ENCODE results near the gene SNX18. TPM values are rescaled to one million over a fixed set of nuclear protein-coding genes. Genes with fewer than 3 reads are reported as not detected.

SNX18 gene
- total RNA-seq, 2 experiments from 2014 or later, result 17.1 to 19.3 TPM

DNA sequence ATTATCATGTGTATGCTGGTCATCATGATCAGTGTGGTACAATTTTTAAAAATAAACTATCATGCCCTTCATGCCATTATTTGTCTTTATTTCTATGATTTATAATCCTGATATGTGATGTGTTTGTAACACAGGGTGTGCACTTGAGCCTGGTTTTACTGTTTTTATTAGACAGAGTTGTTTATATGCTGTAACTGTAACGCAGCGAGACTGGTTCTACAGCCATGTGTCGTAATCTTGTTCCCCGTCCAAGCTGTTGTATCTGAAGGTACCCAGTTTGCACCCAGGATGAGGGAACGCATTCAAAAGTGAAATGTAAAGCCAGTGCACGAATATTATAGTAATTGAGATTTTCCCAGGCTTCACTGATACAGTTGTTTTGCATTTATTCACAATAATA is 28.2 kb downstream of the SNX18 start:
- Mint-ChIP-seq H3K27ac (no peak overlapping the region), H3K4me3 (no peak overlapping the region), H3K4me1 (ENCODE audit: low read depth) (peaks cover 4% of the 10 kb centered on the region), H3K27me3 (ENCODE audit: low read depth) (no peaks in the 10 kb centered on the region), H3K36me3 (ENCODE audit: low read depth) (peaks cover 34% of the 10 kb centered on the region), H3K9me3 (ENCODE audit: insufficient read depth) (no peaks in the 10 kb centered on the region)
- ATAC-seq (no peak), DNase-seq (no peak)
- ChIA-PET CTCF (interaction anchor here (1.7 kb wide), 1 partner anchor 321 kb away, joined by 4 read pairs; no protein-coding TSS in a partner anchor), POLR2A (no interaction called here)

DNA sequence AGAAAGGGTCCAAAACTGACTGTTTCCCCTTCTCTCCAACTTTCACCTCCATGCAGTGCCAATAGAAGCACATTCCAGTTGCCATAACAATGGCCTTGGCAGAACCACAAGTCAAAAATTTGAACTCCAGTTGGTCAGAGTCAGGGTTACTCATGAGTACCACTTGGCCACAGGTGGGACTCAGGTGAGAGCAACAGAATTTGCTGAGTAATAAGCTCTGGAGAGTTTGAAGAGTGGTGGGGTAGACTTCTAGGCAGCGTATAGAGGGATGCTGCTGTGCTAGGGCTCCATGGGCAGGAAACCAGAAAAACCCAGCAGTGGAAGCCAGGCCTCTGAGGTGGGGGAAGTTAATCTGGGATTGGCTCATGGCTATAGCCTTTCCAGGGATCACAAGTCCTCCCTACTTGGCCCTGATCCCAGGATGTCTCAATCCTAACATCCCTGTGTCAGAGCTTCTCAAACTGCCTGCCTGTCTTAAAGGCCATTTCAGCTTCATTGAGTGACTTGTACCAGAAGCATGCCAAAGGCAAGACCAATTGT is 30.2 kb downstream of the SNX18 start:
- Mint-ChIP-seq H3K27ac (no peak overlapping the region), H3K4me1 (ENCODE audit: low read depth) (no peaks in the 10 kb centered on the region), H3K27me3 (ENCODE audit: low read depth) (no peaks in the 10 kb centered on the region), H3K9me3 (ENCODE audit: insufficient read depth) (no peaks in the 10 kb centered on the region), H3K4me3 (no peak overlapping the region), H3K36me3 (ENCODE audit: low read depth) (peaks cover 34% of the 10 kb centered on the region)
- POLR2A ChIA-PET, result no interaction called here
- CTCF ChIA-PET, result interaction anchor here (0.6 to 1.7 kb wide), 2 partner anchors 297 to 319 kb away, joined by 3 to 4 read pairs; no protein-coding TSS in a partner anchor
- DNase-seq (no peak), ATAC-seq (no peak)

DNA sequence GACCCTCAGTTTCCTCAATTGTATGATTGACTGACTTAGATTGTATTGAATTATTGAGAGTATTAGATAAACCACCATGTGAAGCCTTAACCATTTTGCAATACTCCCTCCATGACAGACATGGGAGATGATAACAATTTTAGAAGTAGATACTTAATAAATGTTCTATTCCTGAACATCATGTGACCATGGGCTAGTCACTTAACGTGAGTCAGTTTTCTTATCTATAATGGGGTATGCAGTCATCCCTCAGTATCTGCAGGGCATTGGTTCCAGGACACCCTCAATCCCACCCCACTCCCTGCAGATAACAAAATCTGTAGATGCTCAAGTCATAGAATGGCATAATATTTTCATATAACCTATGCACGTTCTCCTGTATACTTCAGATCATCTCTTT is 31.0 kb downstream of the SNX18 start:
- POLR2A ChIA-PET, result no interaction called here
- no peak overlapping the region for H3K4me3 Mint-ChIP-seq
- CTCF ChIA-PET, result no interaction called here

DNA sequence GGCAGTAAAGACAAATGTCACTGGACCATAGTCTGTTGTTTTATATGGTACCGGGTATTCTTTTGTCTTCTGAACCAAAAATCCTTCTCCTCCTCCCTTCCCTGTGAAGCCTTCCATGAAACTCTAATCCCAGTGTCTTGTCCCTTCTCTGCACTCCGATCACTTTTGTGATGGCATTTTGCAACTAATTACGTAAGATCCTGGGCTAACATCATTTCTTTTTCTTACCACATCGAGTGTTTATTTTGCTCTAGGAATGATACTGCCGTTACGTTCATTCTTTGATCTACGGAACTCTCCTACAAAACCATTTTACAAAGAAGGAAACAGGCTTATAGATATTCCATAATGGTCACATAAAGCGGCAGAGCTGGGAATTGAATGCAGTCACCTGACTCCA is 33.7 kb downstream of the SNX18 start:
- no peaks in the 10 kb centered on the region for H3K4me1 Mint-ChIP-seq (ENCODE audit: low read depth)
- ChIA-PET POLR2A (no interaction called here), CTCF (interaction anchor here (1.7 kb wide), 1 partner anchor 316 kb away, joined by 3 read pairs; no protein-coding TSS in a partner anchor)
- peaks cover 11% of the 10 kb centered on the region for H3K36me3 Mint-ChIP-seq (ENCODE audit: low read depth)
- no peak for ATAC-seq
- H3K27me3 Mint-ChIP-seq (ENCODE audit: low read depth), result no peaks in the 10 kb centered on the region
- no peak overlapping the region for H3K4me3 Mint-ChIP-seq
- H3K27ac Mint-ChIP-seq, result no peak overlapping the region
- no peak for DNase-seq
- H3K9me3 Mint-ChIP-seq (ENCODE audit: insufficient read depth), result no peaks in the 10 kb centered on the region

More for the DNA sequence above, 31.0 kb downstream of the SNX18 start:
- Mint-ChIP-seq H3K27ac (no peak overlapping the region), H3K27me3 (ENCODE audit: low read depth) (no peaks in the 10 kb centered on the region), H3K4me1 (ENCODE audit: low read depth) (no peaks in the 10 kb centered on the region), H3K9me3 (ENCODE audit: insufficient read depth) (no peaks in the 10 kb centered on the region), H3K36me3 (ENCODE audit: low read depth) (peaks cover 28% of the 10 kb centered on the region)
- DNase-seq (no peak), ATAC-seq (no peak)

DNA sequence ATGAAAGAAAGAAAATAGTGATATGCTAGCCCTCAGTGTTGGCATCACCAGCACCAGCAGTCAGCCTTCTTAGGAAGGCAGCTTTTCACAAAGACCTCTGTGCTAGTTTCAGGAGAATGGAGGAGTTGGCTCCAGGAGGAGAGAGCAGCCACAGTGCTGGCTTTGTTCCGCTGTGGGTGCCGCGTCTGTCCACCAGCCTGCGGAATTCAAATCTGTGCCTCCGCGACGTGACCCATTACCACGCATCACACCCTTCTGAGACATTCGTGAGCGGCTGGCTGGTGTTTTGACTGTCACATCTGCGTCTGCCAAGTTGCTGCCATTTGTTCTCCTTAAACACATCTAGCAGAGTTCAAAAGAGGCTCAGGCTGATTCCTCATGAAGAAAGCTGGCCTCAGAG is 34.4 kb downstream of the SNX18 start:
- no peaks in the 10 kb centered on the region for H3K27me3 Mint-ChIP-seq (ENCODE audit: low read depth)
- ChIA-PET POLR2A (no interaction called here), CTCF (no interaction called here)
- no peak overlapping the region for H3K4me3 Mint-ChIP-seq
- H3K4me1 Mint-ChIP-seq (ENCODE audit: low read depth), result no peaks in the 10 kb centered on the region
- no peaks in the 10 kb centered on the region for H3K9me3 Mint-ChIP-seq (ENCODE audit: insufficient read depth)
- H3K36me3 Mint-ChIP-seq (ENCODE audit: low read depth), result peaks cover 10% of the 10 kb centered on the region
- DNase-seq (no peak), ATAC-seq (no peak)
- no peak overlapping the region for H3K27ac Mint-ChIP-seq

DNA sequence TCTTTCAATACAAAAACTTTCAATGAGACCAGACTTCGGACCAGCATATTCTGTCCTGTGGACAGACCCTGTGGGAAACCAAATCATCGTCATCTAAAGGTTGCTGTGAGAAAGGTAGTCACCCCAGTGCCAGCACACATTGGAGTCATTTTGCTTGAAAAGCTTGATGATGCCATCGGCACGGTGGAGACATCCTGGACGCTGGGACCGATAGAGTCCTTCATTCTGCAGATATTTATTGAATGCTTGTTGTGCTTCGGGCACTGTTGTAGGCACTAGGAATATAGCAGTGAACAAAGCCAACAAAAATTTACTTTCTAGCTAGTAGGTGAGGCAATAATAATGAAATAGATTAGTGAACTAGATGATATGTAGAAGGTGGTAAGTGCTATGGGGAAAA is 34.9 kb downstream of the SNX18 start:
- Mint-ChIP-seq H3K27me3 (ENCODE audit: low read depth) (no peaks in the 10 kb centered on the region), H3K9me3 (ENCODE audit: insufficient read depth) (no peaks in the 10 kb centered on the region), H3K27ac (no peak overlapping the region), H3K36me3 (ENCODE audit: low read depth) (peaks cover 5% of the 10 kb centered on the region), H3K4me3 (no peak overlapping the region), H3K4me1 (ENCODE audit: low read depth) (no peaks in the 10 kb centered on the region)
- POLR2A ChIA-PET, result no interaction called here
- CTCF ChIA-PET, result no interaction called here
- no peak for ATAC-seq
- no peak for DNase-seq

DNA sequence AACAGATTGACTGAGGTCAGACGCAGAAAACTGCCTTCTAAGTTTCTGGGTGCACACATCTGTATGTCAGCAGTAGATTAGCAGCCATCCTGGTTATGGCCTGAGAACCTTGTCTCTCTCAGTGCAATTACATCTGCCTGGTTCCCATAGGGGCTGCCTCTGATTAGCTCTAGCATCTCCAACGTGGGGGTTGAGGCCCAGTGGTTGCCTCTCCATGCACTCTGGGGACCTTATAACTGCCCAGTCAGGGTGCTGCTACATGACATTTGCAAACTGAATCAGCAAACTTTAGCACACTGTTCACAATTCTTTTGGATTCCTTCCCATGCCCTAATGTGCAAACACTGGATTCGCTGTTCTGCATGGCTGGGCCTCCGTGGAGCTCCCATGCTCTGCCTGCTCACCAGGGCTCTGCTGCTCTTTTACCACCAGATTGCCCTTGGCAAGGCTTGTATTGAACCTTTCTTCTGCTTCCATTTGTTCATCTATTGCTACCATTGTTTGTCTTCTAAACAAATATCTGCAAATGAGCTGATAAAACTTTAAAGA is 36.2 kb downstream of the SNX18 start:
- no peak for ATAC-seq
- CTCF ChIA-PET, result interaction anchor here (1.2 kb wide), 1 partner anchor 313 kb away, joined by 3 read pairs; no protein-coding TSS in a partner anchor

DNA sequence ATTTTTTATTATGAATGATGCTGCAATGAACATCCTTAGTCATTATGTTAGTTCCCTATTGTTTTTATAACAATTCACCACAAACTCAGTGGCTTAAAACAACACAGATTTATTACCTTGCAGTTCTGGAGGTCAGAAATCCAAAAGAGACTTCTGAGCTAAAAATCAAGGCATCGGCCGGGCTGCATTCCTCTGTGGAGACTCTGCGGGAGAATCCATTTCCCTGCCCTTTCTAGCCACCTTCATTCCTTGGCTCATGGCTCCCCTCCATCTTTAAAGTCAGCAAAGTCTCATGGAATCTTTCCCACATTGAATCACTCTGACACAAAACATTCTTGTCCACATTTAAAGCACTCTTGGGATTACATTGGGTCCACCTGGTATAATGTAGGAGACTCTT is 38.6 kb downstream of the SNX18 start:
- H3K9me3 Mint-ChIP-seq (ENCODE audit: insufficient read depth), result no peaks in the 10 kb centered on the region
- DNase-seq, result no peak
- CTCF ChIA-PET, result no interaction called here

More for the DNA sequence above, 36.2 kb downstream of the SNX18 start:
- Mint-ChIP-seq H3K4me1 (ENCODE audit: low read depth) (no peaks in the 10 kb centered on the region), H3K27me3 (ENCODE audit: low read depth) (no peaks in the 10 kb centered on the region), H3K36me3 (ENCODE audit: low read depth) (peaks cover 2% of the 10 kb centered on the region), H3K4me3 (no peak overlapping the region), H3K27ac (no peak overlapping the region), H3K9me3 (ENCODE audit: insufficient read depth) (no peaks in the 10 kb centered on the region)
- POLR2A ChIA-PET, result no interaction called here
- no peak for DNase-seq

DNA sequence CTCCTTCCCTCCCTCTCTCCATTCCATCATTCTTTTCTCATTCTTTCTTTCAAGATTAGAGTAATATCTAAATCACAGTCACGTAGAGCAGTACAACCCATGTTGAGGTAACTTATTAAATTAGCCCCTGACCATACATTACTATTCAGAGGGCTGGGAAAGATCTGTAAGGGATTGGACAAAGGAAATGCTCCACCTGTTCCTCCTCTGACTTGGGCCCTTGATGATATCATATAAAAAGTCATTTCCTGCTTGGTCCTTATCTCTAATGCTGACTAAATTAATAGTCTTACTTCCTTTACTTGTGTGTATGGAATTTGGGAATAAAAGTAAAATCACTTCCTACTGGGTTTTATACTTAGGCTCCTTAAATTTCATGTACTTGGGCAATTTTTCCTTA is 40.8 kb downstream of the SNX18 start:
- ChIA-PET CTCF (no interaction called here), POLR2A (no interaction called here)
- Mint-ChIP-seq H3K27ac (no peak overlapping the region), H3K9me3 (ENCODE audit: insufficient read depth) (no peaks in the 10 kb centered on the region), H3K4me1 (ENCODE audit: low read depth) (no peaks in the 10 kb centered on the region), H3K4me3 (no peak overlapping the region), H3K27me3 (ENCODE audit: low read depth) (no peaks in the 10 kb centered on the region), H3K36me3 (ENCODE audit: low read depth) (no peaks in the 10 kb centered on the region)
- DNase-seq (no peak), ATAC-seq (no peak)

More for the DNA sequence above, 38.6 kb downstream of the SNX18 start:
- Mint-ChIP-seq H3K36me3 (ENCODE audit: low read depth) (no peaks in the 10 kb centered on the region), H3K4me3 (no peak overlapping the region), H3K27me3 (ENCODE audit: low read depth) (no peaks in the 10 kb centered on the region), H3K27ac (no peak overlapping the region), H3K4me1 (ENCODE audit: low read depth) (no peaks in the 10 kb centered on the region)
- no peak for ATAC-seq
- POLR2A ChIA-PET, result no interaction called here

DNA sequence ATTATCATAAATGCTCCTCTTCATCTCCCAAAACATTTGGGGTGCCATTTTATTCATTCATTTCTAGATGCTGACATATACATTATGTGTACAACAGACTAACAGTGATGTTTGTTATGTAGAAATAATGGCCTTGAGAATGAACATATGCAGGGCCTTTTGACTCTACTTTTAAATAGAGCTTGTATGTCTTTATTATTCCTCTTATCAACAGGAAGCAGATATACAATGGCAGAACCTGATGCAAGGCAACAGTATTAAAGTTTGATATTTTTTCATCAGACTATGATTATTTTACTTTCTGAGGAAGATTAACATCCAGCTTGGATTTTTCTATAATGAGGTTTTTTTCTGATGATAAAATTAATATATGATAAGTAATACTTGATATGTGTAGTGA is 44.1 kb downstream of the SNX18 start:
- CTCF ChIA-PET, result interaction anchor here (1.6 kb wide), 1 partner anchor 58 kb away, joined by 4 read pairs; no protein-coding TSS in a partner anchor
- DNase-seq, result no peak

DNA sequence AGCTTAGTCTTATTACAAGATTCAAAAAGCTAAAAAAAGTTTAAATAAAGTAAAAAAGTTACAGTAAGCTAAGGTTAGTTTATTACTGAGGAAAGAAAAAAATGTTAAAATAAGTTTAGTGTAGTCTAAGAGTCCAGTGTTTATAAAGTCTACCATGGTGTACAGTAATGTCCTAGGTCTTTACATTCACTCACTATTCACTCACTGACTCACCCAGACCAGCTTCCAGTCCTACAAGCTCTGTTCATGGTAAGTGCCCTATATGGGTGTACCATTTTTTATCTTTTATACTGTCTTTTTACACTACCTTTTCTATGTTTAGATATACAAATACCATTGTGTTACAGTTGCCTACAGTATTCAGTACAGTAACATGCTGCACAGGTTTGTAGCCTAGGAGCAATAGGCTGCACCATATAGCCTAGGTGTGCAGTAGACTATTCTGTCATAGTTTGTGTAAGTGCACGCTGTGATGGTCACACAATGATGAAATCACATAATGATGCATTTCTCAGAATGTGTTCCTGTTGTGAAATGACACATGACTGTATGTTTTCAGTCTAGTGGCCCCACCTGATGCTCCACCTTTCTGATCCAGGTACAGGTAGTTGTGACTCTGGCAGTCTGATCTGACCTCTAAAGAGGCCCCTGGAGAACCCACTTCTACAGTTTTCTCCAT is 45.7 kb downstream of the SNX18 start:
- Mint-ChIP-seq H3K27ac (no peak overlapping the region), H3K9me3 (ENCODE audit: insufficient read depth) (no peaks in the 10 kb centered on the region), H3K27me3 (ENCODE audit: low read depth) (no peaks in the 10 kb centered on the region), H3K4me1 (ENCODE audit: low read depth) (no peaks in the 10 kb centered on the region), H3K36me3 (ENCODE audit: low read depth) (no peaks in the 10 kb centered on the region), H3K4me3 (no peak overlapping the region)
- DNase-seq (no peak), ATAC-seq (no peak)
- ChIA-PET POLR2A (no interaction called here), CTCF (interaction anchor here (1.2 to 1.6 kb wide), 2 partner anchors 46 to 59 kb away, joined by 3 to 4 read pairs; partner anchors contain the start of gene SNX18)

More for the DNA sequence above, 44.1 kb downstream of the SNX18 start:
- Mint-ChIP-seq H3K9me3 (ENCODE audit: insufficient read depth) (no peaks in the 10 kb centered on the region), H3K36me3 (ENCODE audit: low read depth) (no peaks in the 10 kb centered on the region), H3K27ac (no peak overlapping the region), H3K27me3 (ENCODE audit: low read depth) (no peaks in the 10 kb centered on the region), H3K4me1 (ENCODE audit: low read depth) (no peaks in the 10 kb centered on the region), H3K4me3 (no peak overlapping the region)
- POLR2A ChIA-PET, result no interaction called here
- ATAC-seq, result no peak

DNA sequence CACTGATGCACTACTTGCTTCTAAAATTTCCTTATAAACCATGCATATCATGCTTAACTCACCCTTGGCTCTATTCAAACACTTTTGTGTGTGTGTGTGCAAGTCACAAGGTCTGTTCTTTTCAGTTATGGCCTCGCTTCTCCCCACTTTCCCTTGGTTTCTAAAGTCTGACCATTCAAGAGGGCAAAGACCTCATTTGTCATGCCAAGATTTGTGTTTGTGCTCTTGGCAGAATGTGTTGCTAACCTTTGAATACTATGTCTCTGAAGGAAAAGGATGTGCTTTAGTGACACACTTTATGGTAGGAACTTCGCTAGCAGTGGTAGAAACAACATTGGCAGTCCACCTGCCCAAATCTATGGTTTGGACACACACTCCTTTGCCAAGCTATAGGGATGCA is 50.4 kb downstream of the SNX18 start:
- Mint-ChIP-seq H3K4me1 (ENCODE audit: low read depth) (no peaks in the 10 kb centered on the region), H3K9me3 (ENCODE audit: insufficient read depth) (no peaks in the 10 kb centered on the region), H3K27me3 (ENCODE audit: low read depth) (no peaks in the 10 kb centered on the region), H3K27ac (no peak overlapping the region), H3K36me3 (ENCODE audit: low read depth) (no peaks in the 10 kb centered on the region), H3K4me3 (no peak overlapping the region)
- ChIA-PET POLR2A (no interaction called here), CTCF (interaction anchor here (1.3 kb wide), 1 partner anchor 51 kb away, joined by 3 read pairs; the partner anchor contains the start of gene SNX18)
- DNase-seq (no peak), ATAC-seq (no peak)

All from activated CD8-positive, alpha-beta T cell treated with anti-CD3 and anti-CD28 coated beads, Interleukin-2, amount 10 ng/mL, durations not matched to agents 7 days and 5 days (primary cell).